ENCODE results near the gene E2F3. TPM values are rescaled to one million over a fixed set of nuclear protein-coding genes. Genes with fewer than 3 reads are reported as not detected.

Gene E2F3
- total RNA-seq, 1 experiment from 2014 or later = 35.7 TPM

- Histone ChIP-seq H4K20me1 (ENCODE audit: control insufficient read depth, insufficient read depth, insufficient read length) (no peaks in the 10 kb centered on the region), H3K18ac (ENCODE audit: insufficient read length, low read depth, low read length) (no peak overlapping the region), H3K14ac (ENCODE audit: insufficient read depth, low read length) (no peak overlapping the region), H3T11ph (ENCODE audit: low read length) (no peak overlapping the region), H2AK5ac (ENCODE audit: insufficient read length, low read length) (no peak overlapping the region), H3K27me3 (ENCODE audit: insufficient read depth, low read length) (no peaks in the 10 kb centered on the region), H3K4me1 (ENCODE audit: insufficient read depth, low read length) (peaks cover 9% of the 10 kb centered on the region), H2BK120ac (ENCODE audit: low read depth, low read length, poor library complexity, severe bottlenecking) (no peak overlapping the region), H3K23me2 (ENCODE audit: insufficient read length, low read depth, low read length, poor library complexity, severe bottlenecking) (no peaks in the 10 kb centered on the region), H4K5ac (ENCODE audit: insufficient read length, low read depth, low read length) (no peak overlapping the region), H3K56ac (ENCODE audit: insufficient read length, low read depth, low read length) (no peak overlapping the region), H3K9me3 (ENCODE audit: control insufficient read depth, low read depth, low read length) (no peaks in the 10 kb centered on the region), H4K8ac (replicated peaks; ENCODE audit: insufficient read length, low read depth, low read length) (no peak overlapping the region), H3K4ac (ENCODE audit: low read depth, low read length) (no peak overlapping the region), H2BK20ac (ENCODE audit: low read depth, low read length, poor library complexity, severe bottlenecking) (no peak overlapping the region), H3K23ac (ENCODE audit: insufficient read length, low read depth, low read length) (no peak overlapping the region), H2AFZ (ENCODE audit: low read length) (no peak overlapping the region), H3K27ac (ENCODE audit: insufficient read length, low read depth, low read length) (no peak overlapping the region), H4K91ac (ENCODE audit: insufficient read length, low read depth, low read length) (no peak overlapping the region), H2BK5ac (ENCODE audit: insufficient read length, low read length) (no peak overlapping the region), H3K79me1 (ENCODE audit: insufficient read depth, low read depth, low read length, poor library complexity, severe bottlenecking) (peaks cover 10% of the 10 kb centered on the region), H3K79me2 (ENCODE audit: insufficient read depth, low read length) (peaks cover 26% of the 10 kb centered on the region; the same call in 1 of the 2 replicates), H2BK12ac (ENCODE audit: insufficient read length, low read depth, low read length) (no peak overlapping the region), H3K9ac (ENCODE audit: extremely low read depth, insufficient read length, low read length) (no peak overlapping the region), H2BK15ac (ENCODE audit: low read depth, low read length) (no peak overlapping the region), H3K4me2 (ENCODE audit: insufficient read depth, insufficient read length, low read length) (no peak overlapping the region)
- H3K36me3 Mint-ChIP-seq (ENCODE audit: insufficient read depth in 1 of 3, low read depth in 3 of 3) = peaks cover 9 to 45% (median 29%) of the 10 kb centered on the region in 3 experiments; a peak in 6 of 7 replicates
- H3K27ac Mint-ChIP-seq = 0 out of 7 replicates have a peak overlapping the region, but pooled peaks of 1 of the 3 experiments have one; percentile 12
- peaks cover 17 to 31% of the 10 kb centered on the region in 2 experiments for H3K4me1 Mint-ChIP-seq
- no peak for DNase-seq
- H3K9me3 Mint-ChIP-seq = no peaks in the 10 kb centered on the region
- TF ChIP-seq CTCF (conservative IDR thresholded peaks at IDR 0.05) = no peak
- WGBS (ENCODE audit: extremely low coverage, insufficient read length, low lambda C conversion rate) = no CpG with 5 or more reads among the region's 8 CpGs
- H3K27me3 Mint-ChIP-seq (ENCODE audit: low read depth) = no peaks in the 10 kb centered on the region
- no peak overlapping the region for H3K4me3 Mint-ChIP-seq
These were observed 36.0 kb downstream of the E2F3 start for GRCh38 chr6:20437639-20438038.

Measured in H9 (cell line).